Activated naive CD4-positive, alpha-beta T cell treated with anti-CD3 and anti-CD28 coated beads, Interleukin-2, amount 10 ng/mL, durations not matched to agents 7 days and 5 days (primary cell): Measurements from ENCODE around the gene DACH1.
"Not testable (repeated sequence)": the region's sequence is repeated elsewhere in the genome, so short reads cannot be mapped to it uniquely, and the experiment has no call there.

Experiments used
- CTCF ChIA-PET: fragments of 350-600 bp; sonication (Branson Sonifier 250); formaldehyde crosslinking; loops from one replicate; lab custom pipeline; 2021; ENCODE audit warnings: antibody characterized with exemption; lab: Charles Lee
- DNase-seq: peaks from one replicate; pipeline ENCODE4 v3.0.0-alpha.2; 2020
- H3K27ac Mint-ChIP-seq: one replicate; pipeline ENCODE4 v1.8.0; 2021; ENCODE audit warnings: mild to moderate bottlenecking, moderate library complexity, mixed read lengths
- H3K27me3 Mint-ChIP-seq: one replicate; pipeline ENCODE4 v1.8.0; 2021; ENCODE audit warnings: mild to moderate bottlenecking, mixed read lengths
- H3K36me3 Mint-ChIP-seq: one replicate; pipeline ENCODE4 v1.8.0; 2021; ENCODE audit warnings: mixed read lengths
- H3K4me1 Mint-ChIP-seq: one replicate; pipeline ENCODE4 v1.8.0; 2021; ENCODE audit warnings: mixed read lengths
- H3K4me3 Mint-ChIP-seq: one replicate; pipeline ENCODE4 v1.8.0; 2021; ENCODE audit warnings: mild to moderate bottlenecking, moderate library complexity, mixed read lengths
- H3K9me3 Mint-ChIP-seq: one replicate; pipeline ENCODE4 v1.8.0; 2021; ENCODE audit warnings: mixed read lengths

DACH1 gene

DNA sequence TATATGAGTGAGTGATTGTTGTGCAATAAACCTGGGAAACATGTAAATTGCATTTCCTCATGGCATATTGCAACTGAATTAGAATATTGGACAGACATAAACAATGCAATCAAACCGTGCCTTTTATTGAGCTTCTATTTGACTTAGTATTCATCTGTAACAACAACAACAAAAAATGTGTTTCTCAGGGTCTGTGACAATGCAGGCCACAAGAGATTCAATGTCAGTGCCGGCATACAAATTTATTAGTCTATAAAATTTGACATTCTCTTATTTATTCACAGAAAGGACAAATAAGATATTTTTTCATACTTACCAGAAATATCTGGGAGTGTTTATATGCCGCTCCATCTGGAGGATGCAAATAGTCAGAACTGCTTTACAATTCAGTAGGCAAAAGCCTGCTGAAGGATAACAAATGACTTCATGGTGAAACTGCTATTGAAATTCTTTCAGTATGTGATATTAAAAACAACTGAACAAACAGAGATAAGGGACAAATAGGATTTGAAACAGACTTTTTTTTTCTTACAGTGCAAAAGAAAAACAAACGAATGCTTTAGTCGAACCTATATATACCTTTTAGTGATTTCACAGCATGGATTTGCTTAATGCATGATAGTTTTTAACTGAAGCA, 77.2 kb downstream of the DACH1 start:
- H3K4me1 Mint-ChIP-seq, result no peaks in the 10 kb centered on the region
- no peak overlapping the region for H3K27ac Mint-ChIP-seq
- CTCF ChIA-PET, result no interaction called here
- H3K9me3 Mint-ChIP-seq, result no peaks in the 10 kb centered on the region
- no peaks in the 10 kb centered on the region for H3K27me3 Mint-ChIP-seq
- no peak for DNase-seq
- H3K4me3 Mint-ChIP-seq, result no peak overlapping the region
- H3K36me3 Mint-ChIP-seq, result no peaks in the 10 kb centered on the region

DNA sequence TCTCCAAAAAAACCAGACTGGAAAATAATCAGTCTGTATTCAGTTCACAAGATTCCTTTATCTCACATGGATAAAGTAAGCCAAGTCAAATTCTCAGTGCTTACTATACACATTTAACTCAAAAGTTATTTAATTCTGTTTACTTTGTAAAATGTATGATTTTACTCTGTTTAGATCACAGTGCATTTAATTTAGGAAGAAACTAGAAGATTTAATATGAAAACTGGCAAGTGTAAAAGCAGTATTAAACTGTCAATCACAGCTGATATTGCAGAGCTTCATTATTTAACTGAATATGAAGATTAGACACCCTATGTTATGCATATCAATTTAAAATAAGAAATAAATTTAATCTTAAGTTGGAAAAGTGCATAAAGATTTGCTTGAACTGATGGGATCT, 78.0 kb downstream of the DACH1 start:
- no peaks in the 10 kb centered on the region for H3K4me1 Mint-ChIP-seq
- CTCF ChIA-PET, result no interaction called here
- no peak overlapping the region for H3K27ac Mint-ChIP-seq
- H3K4me3 Mint-ChIP-seq, result no peak overlapping the region
- H3K27me3 Mint-ChIP-seq, result no peaks in the 10 kb centered on the region
- H3K36me3 Mint-ChIP-seq, result no peaks in the 10 kb centered on the region
- DNase-seq, result no peak
- no peaks in the 10 kb centered on the region for H3K9me3 Mint-ChIP-seq

DNA sequence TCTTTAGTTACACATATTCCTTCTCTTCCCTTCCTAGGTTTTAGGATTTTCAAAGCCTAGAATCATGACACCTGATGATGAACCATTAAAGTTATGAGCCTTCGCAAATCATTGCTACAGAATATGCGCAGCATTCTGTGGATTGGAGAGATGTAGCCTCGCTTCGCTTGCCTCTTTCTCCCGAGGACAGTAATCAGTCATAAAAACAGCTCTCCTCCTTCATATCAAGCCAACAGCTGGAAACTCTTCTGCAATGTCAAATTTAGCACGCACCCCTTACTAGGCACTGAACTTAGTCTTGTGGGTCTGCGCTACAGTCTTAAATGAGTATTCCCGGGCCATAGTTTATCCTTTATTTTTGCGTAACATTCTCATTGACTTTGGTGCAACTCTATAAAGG, 79.6 kb downstream of the DACH1 start:
- Mint-ChIP-seq H3K4me3 (no peak overlapping the region), H3K4me1 (no peaks in the 10 kb centered on the region), H3K36me3 (no peaks in the 10 kb centered on the region), H3K27ac (no peak overlapping the region), H3K9me3 (no peaks in the 10 kb centered on the region), H3K27me3 (no peaks in the 10 kb centered on the region)
- CTCF ChIA-PET, result no interaction called here
- DNase-seq, result no peak

DNA sequence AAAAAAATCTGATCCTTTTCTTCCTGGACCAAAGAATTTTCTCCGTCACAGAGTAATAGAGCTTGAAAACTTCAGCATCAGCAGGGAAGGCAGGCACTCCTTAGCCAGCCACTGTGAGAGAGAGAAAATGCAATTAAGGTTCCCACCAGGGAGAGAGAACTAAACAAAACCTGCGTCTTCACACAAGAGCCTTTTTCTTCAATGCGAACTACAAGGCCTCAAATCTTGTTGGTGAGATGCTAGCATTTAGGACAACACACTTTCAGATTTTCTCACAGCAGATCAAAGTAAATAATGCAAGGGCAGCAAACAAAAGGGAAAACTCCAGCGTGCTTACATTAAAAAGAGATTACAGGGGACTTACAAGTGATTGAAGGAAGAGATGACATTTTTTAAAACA, 80.1 kb downstream of the DACH1 start:
- DNase-seq, result no peak
- no peaks in the 10 kb centered on the region for H3K36me3 Mint-ChIP-seq
- H3K9me3 Mint-ChIP-seq, result no peaks in the 10 kb centered on the region
- H3K27ac Mint-ChIP-seq, result no peak overlapping the region
- H3K4me3 Mint-ChIP-seq, result no peak overlapping the region
- CTCF ChIA-PET, result no interaction called here
- no peaks in the 10 kb centered on the region for H3K27me3 Mint-ChIP-seq
- H3K4me1 Mint-ChIP-seq, result no peaks in the 10 kb centered on the region

DNA sequence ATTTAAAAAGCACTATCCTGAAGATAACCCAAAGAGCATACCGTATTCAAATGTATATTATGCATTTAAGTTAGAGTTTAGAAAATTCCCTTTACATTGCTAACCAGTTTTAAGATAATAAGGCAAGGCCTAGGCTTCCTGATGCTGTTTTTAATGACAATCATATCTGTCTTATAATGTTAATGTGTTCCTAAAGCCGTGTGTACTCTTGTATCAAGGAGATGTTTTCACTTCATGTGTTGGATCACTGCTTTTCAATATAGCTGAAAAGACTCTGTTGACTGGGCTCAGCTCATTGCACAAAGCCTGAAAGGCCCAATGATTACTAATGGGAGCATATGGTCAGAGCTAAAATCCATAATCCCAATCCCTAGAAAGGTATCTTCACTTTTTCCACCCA, 81.6 kb downstream of the DACH1 start:
- Mint-ChIP-seq H3K4me1 (no peaks in the 10 kb centered on the region), H3K27ac (no peak overlapping the region)

DNA sequence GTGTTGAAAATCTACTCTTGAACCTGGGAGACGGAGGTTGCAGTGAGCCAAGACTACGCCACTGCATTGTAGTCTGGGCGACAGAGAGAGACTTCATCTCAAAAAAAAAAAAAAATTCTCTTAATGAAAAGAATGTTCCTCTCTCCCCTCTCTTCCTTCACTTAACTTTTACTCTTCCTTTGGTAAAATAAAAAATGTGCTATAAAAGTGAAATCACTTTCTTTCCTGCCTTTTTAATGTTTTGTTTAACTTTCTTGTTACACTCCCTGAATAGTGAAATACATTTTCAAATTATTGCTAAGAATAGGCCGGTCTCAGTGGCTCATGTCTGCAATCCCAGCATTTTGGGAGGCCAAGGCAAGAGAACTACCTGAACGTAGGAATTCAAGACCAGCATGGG, 86.5 kb downstream of the DACH1 start:
- CTCF ChIA-PET, result no interaction called here
- no peak overlapping the region for H3K4me3 Mint-ChIP-seq
- H3K4me1 Mint-ChIP-seq, result no peaks in the 10 kb centered on the region
- no peaks in the 10 kb centered on the region for H3K36me3 Mint-ChIP-seq
- H3K27me3 Mint-ChIP-seq, result no peaks in the 10 kb centered on the region
- no peak overlapping the region for H3K27ac Mint-ChIP-seq
- H3K9me3 Mint-ChIP-seq, result no peaks in the 10 kb centered on the region
- DNase-seq, result no peak

More for the DNA sequence above, 81.6 kb downstream of the DACH1 start:
- CTCF ChIA-PET, result no interaction called here
- no peak overlapping the region for H3K4me3 Mint-ChIP-seq
- H3K36me3 Mint-ChIP-seq, result no peaks in the 10 kb centered on the region
- no peak for DNase-seq
- H3K9me3 Mint-ChIP-seq, result no peaks in the 10 kb centered on the region
- no peaks in the 10 kb centered on the region for H3K27me3 Mint-ChIP-seq

DNA sequence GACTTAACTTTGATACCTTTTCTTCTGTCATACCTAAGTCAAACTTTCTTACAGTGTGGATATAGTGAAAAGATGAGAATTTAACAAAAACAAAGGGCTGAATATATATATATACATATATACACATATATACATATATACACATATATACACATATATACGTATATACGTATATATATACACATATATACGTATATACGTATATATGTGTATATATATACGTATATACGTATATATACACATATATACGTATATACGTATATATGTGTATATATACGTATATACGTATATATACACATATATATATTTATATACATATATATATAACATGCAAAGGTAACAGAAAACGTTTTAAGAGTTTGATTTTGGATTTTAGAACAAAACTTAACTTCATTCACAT, 88.0 kb downstream of the DACH1 start:
- H3K4me1 Mint-ChIP-seq, H3K27me3 Mint-ChIP-seq, H3K27ac Mint-ChIP-seq, DNase-seq, H3K4me3 Mint-ChIP-seq, H3K9me3 Mint-ChIP-seq, H3K36me3 Mint-ChIP-seq, CTCF ChIA-PET: not testable (repeated sequence)

DNA sequence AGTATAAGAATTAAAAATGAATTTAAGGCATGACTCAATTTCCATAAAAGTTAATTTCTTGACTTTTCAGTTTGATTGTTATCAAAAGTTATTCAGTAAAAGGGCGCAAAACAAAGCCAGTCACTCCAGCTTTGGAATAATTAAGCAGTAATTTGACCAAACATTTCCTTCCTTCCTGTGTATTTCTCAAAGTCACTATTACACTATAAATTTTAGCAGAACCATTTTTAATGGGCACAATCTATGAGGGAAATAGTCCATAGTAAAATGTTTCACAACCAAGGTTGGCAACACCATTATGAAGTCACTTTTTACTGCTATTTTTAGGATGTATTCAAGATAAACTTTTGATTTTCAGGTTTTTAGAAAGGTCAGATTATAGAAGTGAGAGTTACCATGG, 91.0 kb downstream of the DACH1 start:
- Mint-ChIP-seq H3K36me3 (no peaks in the 10 kb centered on the region), H3K27me3 (no peaks in the 10 kb centered on the region), H3K4me3 (no peak overlapping the region), H3K9me3 (no peaks in the 10 kb centered on the region), H3K4me1 (no peaks in the 10 kb centered on the region), H3K27ac (no peak overlapping the region)
- no peak for DNase-seq
- CTCF ChIA-PET, result no interaction called here

DNA sequence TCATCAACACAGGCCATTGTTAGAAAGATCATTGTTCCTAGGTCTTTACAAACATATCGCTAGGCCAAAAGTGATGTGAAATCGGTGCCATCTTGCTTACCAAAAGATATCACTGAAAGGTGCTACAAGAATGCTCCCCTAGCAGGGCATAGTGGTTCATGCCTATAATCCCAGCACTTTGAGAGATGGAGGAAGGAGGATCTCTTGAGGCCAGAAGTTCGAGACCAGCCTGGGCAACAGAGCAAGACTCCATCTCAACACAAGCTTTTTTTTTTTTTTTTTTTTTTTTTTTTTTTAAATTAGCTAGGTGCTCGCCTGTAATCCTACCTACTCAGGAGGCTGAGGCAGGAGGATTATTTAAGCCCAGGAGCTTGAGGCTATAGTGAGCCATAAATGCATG, 92.1 kb downstream of the DACH1 start:
- Mint-ChIP-seq H3K4me3 (no peak overlapping the region), H3K27me3 (no peaks in the 10 kb centered on the region), H3K36me3 (no peaks in the 10 kb centered on the region), H3K9me3 (no peaks in the 10 kb centered on the region), H3K4me1 (no peaks in the 10 kb centered on the region), H3K27ac (no peak overlapping the region)
- no peak for DNase-seq
- CTCF ChIA-PET, result no interaction called here

DNA sequence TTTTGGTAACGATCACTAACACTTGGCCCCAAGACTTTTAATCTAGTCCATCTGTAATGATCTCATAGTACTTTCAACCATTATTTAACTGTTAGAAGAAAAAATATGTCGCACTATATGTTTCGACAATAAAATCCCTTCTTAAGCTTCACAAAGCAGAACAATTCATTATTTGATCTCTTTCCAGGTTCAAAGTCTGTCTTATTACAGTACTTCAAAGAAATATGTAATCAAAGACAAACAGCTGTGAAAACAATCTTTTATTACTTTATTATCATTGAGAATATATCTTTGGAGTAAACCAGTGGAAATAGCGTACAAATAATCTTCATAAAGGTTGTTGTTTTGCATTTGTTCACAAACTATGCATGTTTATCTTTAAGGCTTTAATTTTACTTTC, 93.5 kb downstream of the DACH1 start:
- Mint-ChIP-seq H3K36me3 (no peaks in the 10 kb centered on the region), H3K27ac (no peak overlapping the region), H3K4me1 (no peaks in the 10 kb centered on the region), H3K4me3 (no peak overlapping the region), H3K27me3 (no peaks in the 10 kb centered on the region), H3K9me3 (no peaks in the 10 kb centered on the region)
- CTCF ChIA-PET, result no interaction called here
- no peak for DNase-seq

DNA sequence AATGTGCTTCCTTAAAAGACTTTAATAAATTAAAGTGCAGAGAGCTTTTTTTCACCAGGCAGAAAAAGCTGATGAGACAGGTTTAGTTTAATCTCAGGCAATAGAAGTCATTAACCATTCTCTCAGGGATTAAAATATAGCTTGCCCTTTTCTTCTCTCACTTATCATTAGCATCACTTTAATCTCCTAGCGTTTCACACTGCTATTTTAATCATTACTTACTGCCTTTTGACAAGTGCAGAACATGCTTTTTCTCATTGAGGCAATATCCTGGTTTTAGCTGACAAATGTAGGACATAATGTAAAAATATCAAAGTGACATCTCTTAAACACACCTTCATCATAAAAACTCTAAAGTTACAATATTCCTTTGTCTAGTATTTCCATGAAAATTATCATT, 94.6 kb downstream of the DACH1 start:
- H3K4me1 Mint-ChIP-seq, result no peaks in the 10 kb centered on the region
- H3K27me3 Mint-ChIP-seq, result no peaks in the 10 kb centered on the region
- no peak overlapping the region for H3K27ac Mint-ChIP-seq

DNA sequence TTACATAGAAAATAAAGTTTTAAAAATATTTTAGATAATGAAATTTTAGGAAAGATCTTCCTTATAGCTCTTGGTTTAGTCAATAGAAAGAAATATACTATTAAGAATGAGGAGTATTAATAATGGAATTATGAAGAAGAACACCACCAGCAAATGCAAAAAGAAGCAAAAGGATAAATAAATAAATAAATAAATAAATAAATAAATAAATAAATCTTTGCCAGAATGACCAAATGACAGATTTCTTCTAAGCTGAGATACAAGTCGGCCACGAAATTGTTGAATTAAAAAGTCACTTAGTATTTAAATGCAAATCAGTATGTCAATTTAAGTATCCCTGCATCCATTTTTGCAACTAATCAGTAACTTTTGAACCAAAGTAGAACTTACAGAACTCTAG, 95.9 kb downstream of the DACH1 start:
- Mint-ChIP-seq H3K4me1 (no peaks in the 10 kb centered on the region), H3K9me3 (no peaks in the 10 kb centered on the region), H3K36me3 (no peaks in the 10 kb centered on the region), H3K4me3 (no peak overlapping the region), H3K27ac (no peak overlapping the region), H3K27me3 (no peaks in the 10 kb centered on the region)
- no peak for DNase-seq
- CTCF ChIA-PET, result no interaction called here

More for the DNA sequence above, 94.6 kb downstream of the DACH1 start:
- no peak for DNase-seq
- Mint-ChIP-seq H3K36me3 (no peaks in the 10 kb centered on the region), H3K4me3 (no peak overlapping the region), H3K9me3 (no peaks in the 10 kb centered on the region)
- CTCF ChIA-PET, result no interaction called here

DNA sequence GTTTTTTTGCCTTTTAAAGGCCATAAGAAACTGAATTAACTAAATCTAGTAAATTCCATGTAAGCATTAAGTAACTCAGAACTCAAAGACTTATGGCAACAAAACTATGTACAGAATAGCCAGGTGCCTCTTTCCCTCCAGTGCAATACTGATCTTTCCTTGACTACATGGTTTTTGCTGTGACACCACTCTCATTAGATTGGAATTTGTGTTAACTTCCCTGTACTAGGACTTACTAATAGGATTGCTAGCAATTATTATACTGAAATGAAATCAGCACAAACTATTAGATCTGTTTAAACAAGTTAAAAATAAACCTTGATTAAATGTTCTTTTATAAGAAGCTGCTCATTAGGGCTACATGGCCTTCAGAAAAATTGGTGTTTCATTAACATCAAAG, 96.3 kb downstream of the DACH1 start:
- H3K27ac Mint-ChIP-seq, result no peak overlapping the region
- CTCF ChIA-PET, result no interaction called here

DNA sequence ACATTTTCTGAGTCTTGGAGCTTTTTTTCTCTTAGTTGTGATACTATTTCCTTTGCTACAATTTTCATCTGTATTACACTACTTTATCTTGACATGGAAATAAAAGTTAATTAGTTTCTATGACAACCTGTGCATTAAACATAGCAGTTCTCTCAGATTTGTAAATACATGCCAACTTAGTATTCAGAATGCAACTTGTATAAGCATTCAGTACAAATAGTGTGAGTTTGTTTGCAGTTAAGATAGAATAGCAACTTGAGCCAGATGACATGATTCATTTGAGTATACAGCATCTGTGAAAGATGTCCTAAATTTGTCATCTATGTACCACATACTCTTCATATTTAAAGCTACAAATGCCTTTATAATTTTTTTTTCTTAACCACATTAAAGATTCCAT, 98.1 kb downstream of the DACH1 start:
- Mint-ChIP-seq H3K4me3 (no peak overlapping the region), H3K9me3 (no peaks in the 10 kb centered on the region), H3K27me3 (no peaks in the 10 kb centered on the region), H3K4me1 (no peaks in the 10 kb centered on the region), H3K27ac (no peak overlapping the region), H3K36me3 (no peaks in the 10 kb centered on the region)
- CTCF ChIA-PET, result no interaction called here
- no peak for DNase-seq

More for the DNA sequence above, 96.3 kb downstream of the DACH1 start:
- no peaks in the 10 kb centered on the region for H3K27me3 Mint-ChIP-seq
- no peak for DNase-seq
- no peaks in the 10 kb centered on the region for H3K4me1 Mint-ChIP-seq
- no peaks in the 10 kb centered on the region for H3K9me3 Mint-ChIP-seq
- H3K36me3 Mint-ChIP-seq, result no peaks in the 10 kb centered on the region
- no peak overlapping the region for H3K4me3 Mint-ChIP-seq

DNA sequence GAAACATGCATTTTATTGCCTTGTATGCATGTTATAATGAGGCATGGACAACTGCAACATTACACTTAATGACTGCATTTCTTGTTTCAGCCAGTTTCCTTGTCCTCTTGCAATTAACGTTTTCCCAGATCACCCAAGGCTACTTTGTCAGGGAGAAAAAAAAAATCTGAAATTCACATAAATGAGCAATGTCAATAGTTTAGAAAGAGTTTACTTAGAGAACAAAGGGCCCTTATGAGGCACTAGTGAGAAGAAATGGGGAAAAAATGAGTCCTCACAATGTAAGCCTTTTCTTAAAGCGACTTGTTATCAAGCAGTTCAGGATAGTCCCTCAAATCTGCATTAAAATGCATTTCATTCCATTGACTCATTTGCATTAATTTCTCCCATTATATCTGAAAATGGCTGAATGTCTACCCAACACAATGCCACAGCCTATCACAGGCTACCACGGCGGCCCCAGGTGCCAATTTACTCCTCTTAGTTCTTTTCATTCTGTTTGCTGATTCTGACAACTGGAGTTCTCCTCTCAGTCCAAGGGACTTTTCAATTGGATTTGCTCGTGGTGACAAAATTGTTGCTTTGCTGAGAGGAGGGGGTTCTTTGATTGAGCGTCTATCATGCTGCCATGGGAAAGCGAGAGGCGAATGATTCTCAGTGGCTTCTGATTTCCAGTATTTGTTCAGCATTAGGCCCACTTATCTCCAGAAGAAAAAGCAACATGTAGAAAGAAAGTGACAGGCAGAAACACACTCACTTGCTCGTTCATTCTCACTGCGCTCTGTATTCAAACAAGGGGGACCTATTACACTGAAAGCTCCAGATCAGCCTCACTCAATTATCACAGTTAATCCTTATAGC, 107.1 kb downstream of the DACH1 start:
- no peaks in the 10 kb centered on the region for H3K4me1 Mint-ChIP-seq
- H3K9me3 Mint-ChIP-seq, result no peaks in the 10 kb centered on the region
- no peak for DNase-seq
- H3K27ac Mint-ChIP-seq, result no peak overlapping the region
- no peaks in the 10 kb centered on the region for H3K36me3 Mint-ChIP-seq
- no peak overlapping the region for H3K4me3 Mint-ChIP-seq
- no peaks in the 10 kb centered on the region for H3K27me3 Mint-ChIP-seq
- CTCF ChIA-PET, result no interaction called here
